GM19238 (cell line): ENCODE measurements around the gene MANF.
"Not testable (repeated sequence)": the region's sequence is repeated elsewhere in the genome, so short reads cannot be mapped to it uniquely, and the experiment has no call there.

Experiments
- DNase-seq: peaks from one replicate; pipeline ENCODE4 v3.0.0; 2011; ENCODE audit warnings: low spot score; ENCODE audit not compliant: insufficient read length

The MANF gene

DNA sequence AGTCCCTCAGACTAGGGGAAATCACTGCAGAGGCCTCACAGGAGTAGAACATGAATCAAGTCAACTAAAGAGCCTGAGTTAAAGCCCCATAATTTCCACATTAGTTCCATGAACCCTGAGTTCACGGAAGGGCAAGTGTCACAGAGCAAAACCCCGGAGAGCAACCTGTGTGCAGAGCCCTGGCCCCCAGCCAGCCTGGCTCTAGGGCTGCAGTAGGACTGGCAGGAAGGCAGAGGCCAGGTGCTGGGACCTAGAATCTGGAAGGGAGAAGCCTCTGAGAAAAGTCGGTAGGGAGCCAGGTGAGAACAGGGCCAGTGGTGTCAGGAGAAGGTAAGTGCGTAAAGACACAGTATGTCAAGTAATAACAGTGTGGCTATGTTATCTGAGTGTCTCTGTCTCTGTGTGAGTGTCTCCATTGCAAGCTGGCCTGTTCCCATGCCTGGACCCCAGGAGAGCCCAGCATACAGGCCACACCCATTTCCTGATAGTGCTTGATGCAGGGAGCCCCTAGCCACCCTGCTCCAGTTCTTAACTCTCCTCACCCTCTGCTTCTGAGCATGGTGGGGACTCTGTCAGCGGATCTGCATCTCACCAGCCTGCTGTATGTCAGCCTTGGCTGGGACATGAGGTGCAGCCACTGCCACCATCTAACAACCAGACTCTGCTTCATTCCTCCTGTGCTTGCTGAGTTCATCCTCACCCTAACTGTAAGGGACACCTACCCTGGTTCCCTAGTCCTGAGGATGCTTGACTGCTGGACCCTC lies 11.3 kb upstream of the MANF start:
- DNase-seq = no peak

GRCh38 chr3:51374456-51374855 lies 10.6 kb upstream of the MANF start:
- DNase-seq = no peak

DNA sequence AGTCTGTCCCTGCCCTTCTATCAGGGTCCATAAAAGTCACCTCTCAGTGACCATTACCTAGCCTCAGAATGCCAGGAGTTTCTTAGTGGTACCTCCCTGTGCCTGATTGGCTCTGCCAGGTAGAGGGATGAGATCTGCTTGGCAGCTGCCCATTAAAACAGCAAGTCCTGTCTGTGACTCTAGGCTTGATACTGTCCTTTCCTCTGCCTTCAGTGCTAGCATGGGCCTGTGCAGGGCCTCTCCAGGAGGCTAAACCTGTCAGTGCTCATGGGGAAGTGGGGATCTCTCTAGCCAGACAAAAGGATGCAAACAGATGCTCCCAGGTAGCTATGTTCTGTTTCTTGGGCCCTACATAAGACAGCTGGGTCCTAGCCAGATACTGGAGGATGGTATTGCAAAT lies 10.0 kb upstream of the MANF start:
- no peak for DNase-seq

GRCh38 chr3:51375571-51375970 lies 9.5 kb upstream of the MANF start:
- DNase-seq = no peak

DNA sequence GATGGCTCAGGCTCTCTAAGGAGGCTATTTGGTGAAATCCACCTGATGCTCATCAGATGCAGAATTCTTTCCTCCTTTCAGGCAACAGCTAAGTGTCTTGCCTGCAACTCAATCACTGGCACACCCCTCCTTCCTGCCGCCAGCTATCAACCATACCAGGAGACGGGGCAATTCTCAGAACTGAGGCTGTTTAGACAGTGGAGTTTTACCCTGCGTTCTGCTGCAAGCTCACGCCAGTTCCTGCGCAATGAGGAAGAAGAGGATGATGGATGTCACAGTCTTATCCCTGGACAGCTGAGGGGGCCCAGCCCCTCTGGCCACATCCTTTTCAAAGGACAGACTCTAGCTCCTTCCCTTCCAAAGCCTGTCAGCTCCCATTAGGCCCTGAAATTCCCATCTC lies 7.0 kb upstream of the MANF start:
- DNase-seq = no peak

DNA sequence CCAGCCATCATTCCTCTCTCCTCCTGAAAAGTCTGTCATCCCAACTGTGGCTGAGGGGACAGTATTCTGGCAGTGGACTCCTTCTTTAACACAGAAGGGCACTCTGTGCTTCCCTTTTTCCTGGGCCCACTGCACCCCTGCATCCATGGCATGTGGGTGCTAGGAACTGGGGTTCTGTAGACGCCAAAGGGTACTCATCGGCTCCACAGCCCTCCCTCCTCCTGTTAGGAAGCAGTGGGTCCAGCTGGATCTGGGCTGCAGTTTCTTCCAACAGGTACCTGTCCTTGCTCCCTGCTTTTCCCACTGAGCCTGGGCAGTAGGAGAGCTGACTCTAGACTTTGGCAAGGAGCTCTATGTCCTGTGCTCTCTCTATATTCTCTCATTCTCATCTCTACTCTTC lies 6.4 kb upstream of the MANF start:
- no peak for DNase-seq

GRCh38 chr3:51379301-51379700 lies 5.8 kb upstream of the MANF start:
- DNase-seq = no peak

DNA sequence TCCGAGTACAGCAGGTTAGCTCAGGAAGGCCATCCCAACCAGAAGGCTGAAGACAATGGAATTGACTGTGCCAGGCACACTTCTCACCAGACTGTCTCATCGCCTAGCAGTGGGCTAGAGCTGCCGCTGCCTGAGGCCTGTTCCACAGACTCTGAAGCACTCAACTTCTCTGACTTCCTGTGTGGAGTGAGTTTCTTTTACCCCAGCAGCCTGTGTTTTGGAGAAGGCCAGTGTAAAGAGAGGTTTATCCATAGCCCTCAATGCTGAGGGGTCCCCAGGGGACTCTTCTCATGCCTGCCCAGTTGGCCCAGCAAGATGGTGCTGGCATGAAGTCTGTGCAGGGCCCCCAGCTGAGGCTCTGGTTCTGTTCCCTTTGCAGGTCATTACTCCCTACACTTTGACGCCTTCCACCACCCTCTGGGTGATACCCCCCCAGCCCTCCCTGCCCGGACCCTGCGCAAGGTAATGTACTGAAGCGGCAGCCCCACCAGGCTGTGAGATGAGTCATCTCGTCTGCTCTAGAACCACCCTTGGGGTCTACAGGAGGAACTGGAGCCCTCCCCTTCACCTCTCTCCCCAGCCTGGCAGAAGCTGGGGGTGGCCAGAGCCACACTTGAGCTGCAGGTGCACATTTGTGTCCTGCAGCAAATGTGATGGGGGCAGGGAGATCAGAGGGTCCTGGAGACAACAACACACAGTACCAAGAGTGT lies 5.2 kb upstream of the MANF start:
- DNase-seq = no peak

GRCh38 chr3:51380601-51381332 lies 4.3 kb upstream of the MANF start:
- no peak for DNase-seq

- no peak for DNase-seq
Observed at GRCh38 chr3:51381333-51381705, 3.8 kb upstream of the MANF start.

- no peak for DNase-seq
Observed at GRCh38 chr3:51382076-51382745, 2.9 kb upstream of the MANF start.

DNA sequence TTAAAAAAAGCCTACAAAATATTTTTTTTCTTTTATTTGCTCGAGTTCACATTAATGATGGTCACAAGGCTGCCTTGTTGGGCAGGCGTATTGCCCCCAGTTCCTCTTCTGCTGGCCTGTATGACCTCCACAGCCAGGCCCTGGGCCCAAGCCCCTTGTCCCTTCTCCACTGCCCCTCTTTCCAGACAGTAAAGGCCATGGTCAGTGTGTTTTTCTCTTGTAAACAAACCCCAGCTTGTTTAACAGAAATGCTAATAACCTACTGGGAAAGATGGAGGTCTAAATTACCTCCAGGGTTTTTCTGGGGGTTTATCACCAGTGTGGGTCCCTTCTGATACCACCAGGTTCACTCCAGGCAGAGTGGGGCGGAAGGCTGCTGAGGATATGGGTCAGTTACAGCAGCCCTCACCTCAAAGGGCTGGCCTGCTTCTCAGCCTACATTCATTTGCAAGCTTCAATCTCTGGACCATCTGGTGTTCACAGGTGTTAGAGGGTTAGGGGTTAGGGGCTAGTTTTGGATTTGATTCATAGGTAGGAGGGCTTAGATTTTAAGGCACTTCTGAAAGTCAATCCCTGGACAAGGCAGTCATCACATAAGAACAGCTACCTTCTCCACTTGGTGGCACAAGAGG lies 2.0 kb upstream of the MANF start:
- no peak for DNase-seq

GRCh38 chr3:51384055-51384725 lies 901 bp upstream of the MANF start:
- peak; percentile 53 for DNase-seq

DNA sequence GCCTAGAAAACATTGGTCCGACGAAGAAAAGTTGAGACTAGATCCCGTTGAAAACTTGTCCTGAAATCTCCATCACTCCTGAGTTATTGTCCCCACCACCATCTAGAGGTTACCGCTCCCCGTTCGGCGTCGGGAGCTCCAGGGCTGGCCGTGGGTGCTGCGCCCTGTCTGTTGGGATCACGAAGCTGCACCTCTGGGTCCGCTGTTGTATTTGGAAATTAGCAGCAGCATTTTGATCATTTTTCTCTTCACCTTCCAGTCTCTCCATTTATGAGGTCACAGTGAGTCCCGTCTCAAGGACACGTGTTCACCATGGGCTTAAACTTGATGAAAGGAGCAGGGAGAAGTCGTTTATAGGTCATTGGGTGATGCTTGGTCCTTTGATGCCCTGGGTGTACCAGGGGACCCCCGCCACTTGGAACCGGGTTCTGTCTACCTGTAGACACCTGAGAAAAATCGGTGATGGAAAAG lies 565 bp downstream of the MANF start:
- DNase-seq = no peak

DNA sequence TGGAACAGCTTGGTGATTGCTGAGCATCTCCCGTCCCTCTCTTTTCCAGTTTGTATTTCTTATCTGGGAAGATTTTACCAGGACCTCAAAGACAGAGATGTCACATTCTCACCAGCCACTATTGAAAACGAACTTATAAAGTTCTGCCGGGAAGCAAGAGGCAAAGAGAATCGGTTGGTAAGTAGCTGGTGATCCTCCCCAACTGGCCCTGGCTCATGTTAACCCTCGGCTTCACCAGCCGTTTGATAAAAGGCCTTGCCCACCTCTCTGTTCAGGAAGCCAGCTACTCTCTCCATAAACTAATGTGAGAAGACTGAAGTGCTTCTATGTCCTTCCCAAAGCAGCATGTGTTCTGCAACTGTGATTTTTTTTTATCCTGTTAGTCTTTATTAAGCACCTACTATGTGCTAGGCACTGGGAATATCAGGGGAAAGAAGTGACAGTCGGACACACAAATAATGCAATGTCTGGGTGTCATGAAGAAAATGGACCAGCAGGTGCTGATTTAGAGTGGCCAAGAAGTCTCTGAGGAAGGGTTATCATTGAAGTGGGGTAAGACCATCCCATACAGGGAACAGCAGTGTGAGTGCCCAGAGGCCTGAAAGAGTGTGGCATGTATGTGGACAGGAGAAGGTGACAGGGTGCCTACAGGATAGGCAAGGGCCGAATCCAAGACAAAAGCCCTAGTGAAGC lies 1.2 kb downstream of the MANF start:
- no peak for DNase-seq

- DNase-seq = no peak
Observed at GRCh38 chr3:51386852-51387229, 1.8 kb downstream of the MANF start.

- not testable (repeated sequence) for DNase-seq
Observed at GRCh38 chr3:51387281-51387680, 2.2 kb downstream of the MANF start.

DNA sequence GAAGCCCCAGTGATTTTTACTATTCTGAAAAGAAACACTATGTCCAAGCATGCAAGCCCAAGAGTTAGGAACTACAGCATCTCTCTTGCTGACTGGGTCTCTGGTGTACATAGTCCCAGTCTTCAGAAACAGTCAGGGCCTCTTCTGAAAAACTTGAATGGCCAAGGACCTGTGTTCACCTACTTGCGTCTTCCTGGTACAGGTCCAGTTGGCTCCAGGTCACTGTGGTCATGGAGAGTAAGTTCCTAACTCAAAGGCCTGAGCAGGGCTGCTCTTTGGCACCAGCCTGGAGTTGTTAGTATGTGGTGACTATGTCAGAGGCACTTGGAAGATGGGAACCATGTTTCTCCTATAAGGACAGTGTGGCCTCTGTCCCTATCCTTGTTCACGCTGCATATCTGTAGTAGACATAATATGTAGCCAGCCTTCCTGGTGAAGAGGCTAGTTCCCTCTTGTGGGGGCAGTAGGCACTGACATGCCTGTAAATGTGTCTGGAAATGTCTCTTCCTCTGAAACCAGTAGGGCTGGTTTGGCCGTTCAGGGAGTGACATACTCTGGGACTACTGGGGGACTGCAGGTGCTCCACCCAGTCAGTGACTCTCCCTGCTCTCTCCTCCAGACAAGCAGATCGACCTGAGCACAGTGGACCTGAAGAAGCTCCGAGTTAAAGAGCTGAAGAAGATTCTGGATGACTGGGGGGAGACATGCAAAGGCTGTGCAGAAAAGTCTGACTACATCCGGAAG lies 3.4 kb downstream of the MANF start:
- DNase-seq = no peak

DNA sequence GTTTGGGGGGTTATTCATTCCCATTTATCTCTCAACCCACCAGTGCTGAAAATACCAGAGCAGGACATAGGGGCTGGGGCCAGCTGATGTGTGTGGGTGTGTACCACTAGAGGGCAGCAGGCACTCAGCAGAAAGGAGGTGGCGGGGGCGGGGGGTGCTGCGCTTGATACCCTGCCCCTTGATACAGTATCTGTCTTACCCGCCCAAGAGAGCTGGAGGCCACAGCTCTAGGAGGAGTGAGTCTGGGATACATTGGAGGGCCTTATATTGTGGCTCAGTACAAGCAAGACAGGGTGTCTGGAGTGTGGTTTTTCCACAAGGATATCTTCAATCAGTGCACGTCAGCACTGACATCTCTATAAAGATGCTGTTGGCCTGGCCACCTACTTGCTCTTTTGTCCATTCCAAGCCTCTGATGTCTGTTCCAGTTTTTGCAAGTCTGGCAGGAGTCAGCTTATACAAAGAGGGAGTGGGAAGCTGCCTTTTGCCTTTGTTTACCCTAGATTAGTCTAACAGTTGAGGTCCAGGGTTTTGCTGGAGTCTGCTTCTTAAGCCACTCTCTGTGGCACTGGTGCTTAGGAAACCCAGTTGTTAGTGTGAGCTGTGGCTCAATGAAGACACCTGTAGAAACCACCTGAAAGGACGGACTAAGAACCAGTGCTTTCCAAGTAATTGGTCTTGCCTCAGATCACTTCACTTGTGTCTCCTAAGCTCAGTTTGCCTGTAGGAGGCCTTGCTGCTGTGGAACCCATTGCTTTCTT lies 4.5 kb downstream of the MANF start:
- DNase-seq = peak; percentile 39
